Caco-2 (cell line): ENCODE results near the gene ELP4. TPM values are rescaled to one million over a fixed set of nuclear protein-coding genes. Genes with fewer than 3 reads are reported as not detected.

Experiments used
- Bru-seq: library from RNA; stranded (reverse); fragments of 400-500 nt; gene quantifications from one replicate; lab custom pipeline; 2021; lab: Mats Ljungman, UMichigan
- BruChase-seq, 2 experiments: library from RNA; stranded (reverse); fragments of 400-500 nt; gene quantifications; one replicate each; lab custom pipeline; 2021; lab: Mats Ljungman, UMichigan
- BruUV-seq: library from RNA; stranded (reverse); fragments of 400-500 nt; replicated peaks from 2 replicates; lab custom pipeline; 2021; lab: Mats Ljungman, UMichigan
- CTCF ChIA-PET: fragments of 300-600 bp; sonication (Branson Sonifier 250); formaldehyde crosslinking; loops from one replicate; lab custom pipeline; 2022; ENCODE audit warnings: antibody characterized with exemption; lab: Charles Lee
- POLR2A ChIA-PET: fragments of 300-600 bp; sonication (Branson Sonifier 250); formaldehyde crosslinking; loops from one replicate; lab custom pipeline; 2022; ENCODE audit warnings: antibody characterized with exemption; lab: Charles Lee
- DNase-seq, 2 experiments: peaks; one replicate each; pipeline versions ENCODE4 v3.0.0 to v3.0.0-alpha.2; 2020 to 2022
- H3K27me3 ChIP-seq: replicated peaks from 2 replicates; pipeline ENCODE4 v1.6.0; 2011; ENCODE audit warnings: low read length; ENCODE audit not compliant: control insufficient read depth, insufficient read depth
- H3K36me3 ChIP-seq: 2 replicates; pipeline ENCODE4 v1.5.1; 2011; ENCODE audit warnings: low read length; ENCODE audit not compliant: control insufficient read depth, insufficient read depth
- H3K4me1 ChIP-seq: fragments of 250-450 bp; sonication (Bioruptor Pico); 2 replicates; pipeline ENCODE4 v1.5.1; 2020; ENCODE audit warnings: mild to moderate bottlenecking
- H3K4me3 ChIP-seq: 2 replicates; pipeline ENCODE4 v1.5.1; 2011; ENCODE audit warnings: low read depth, mild to moderate bottlenecking, control low read depth, low read length
- H3K9me3 ChIP-seq: fragments of 250-450 bp; sonication (Bioruptor Pico); 2 replicates; pipeline ENCODE4 v1.5.1; 2020; ENCODE audit warnings: mild to moderate bottlenecking, moderate library complexity
- H3K27ac Mint-ChIP-seq: one replicate; pipeline ENCODE4 v1.8.0; 2022; ENCODE audit warnings: mixed read lengths; ENCODE audit not compliant: unreplicated experiment
- H3K27me3 Mint-ChIP-seq: one replicate; pipeline ENCODE4 v1.8.0; 2022; ENCODE audit warnings: mixed read lengths; ENCODE audit not compliant: insufficient read depth, unreplicated experiment
- H3K36me3 Mint-ChIP-seq: one replicate; pipeline ENCODE4 v1.8.0; 2022; ENCODE audit warnings: mild to moderate bottlenecking, mixed read lengths; ENCODE audit not compliant: insufficient read depth, unreplicated experiment
- H3K4me1 Mint-ChIP-seq: one replicate; pipeline ENCODE4 v1.8.0; 2022; ENCODE audit warnings: low read depth, mixed read lengths; ENCODE audit not compliant: unreplicated experiment
- H3K4me3 Mint-ChIP-seq: one replicate; pipeline ENCODE4 v1.8.0; 2022; ENCODE audit warnings: mild to moderate bottlenecking, moderate library complexity, mixed read lengths; ENCODE audit not compliant: unreplicated experiment
- H3K9me3 Mint-ChIP-seq: one replicate; pipeline ENCODE4 v1.8.0; 2022; ENCODE audit warnings: mixed read lengths; ENCODE audit not compliant: unreplicated experiment
- CTCF ChIP-seq, 2 experiments: fragments of 200-600 bp in 1 of 2; IDR thresholded peaks; 1 replicate in 1 of 2; 2 replicates in 1 of 2; pipeline versions ENCODE4 v1.5.1 to v1.8.0; 2011 to 2022; ENCODE audit warnings: antibody characterized with exemption in 1 of 2, control low read depth in 1 of 2, inconsistent platforms in 1 of 2, low read depth in 1 of 2, low read length in 1 of 2, mild to moderate bottlenecking in 1 of 2, moderate library complexity in 1 of 2; ENCODE audit not compliant: insufficient read depth in 1 of 2, severe bottlenecking in 1 of 2, unreplicated experiment in 1 of 2
- intact Hi-C: fragments of 100-400 bp; cut with micrococcal nuclease; formaldehyde crosslinking; loops from one replicate; pipeline ENCODE4 v1.10.0; 2022; ENCODE audit not compliant: unreplicated experiment
- long read RNA-seq: library from polyadenylated mRNA; stranded (forward); transcript quantifications from one replicate; pipeline ENCODE4 v2.0.0, GENCODE V29; 2022
- total RNA-seq: library from RNA; stranded (reverse); gene quantifications from 2 replicates; pipeline ENCODE4 v1.2.3, GENCODE V29; 2022

Gene ELP4
- total RNA-seq (15.3 and 18.8 TPM in 2 replicates), Bru-seq, nascent RNA (percentile 62 among the genes with signal in this experiment), BruChase-seq, experiment 1, labeled RNA remaining after a 2-hour chase (percentile 57 among the genes with signal in this experiment), BruChase-seq, experiment 2, labeled RNA remaining after a 6-hour chase (percentile 54 among the genes with signal in this experiment)
- long read RNA-seq, full-length matches to known transcripts: 30 of 32 reads
- long read RNA-seq, partial matches to known transcripts: 0 of 32 reads
- long read RNA-seq, other reads (novel, unspliced or antisense): 2 of 32 reads

DNA sequence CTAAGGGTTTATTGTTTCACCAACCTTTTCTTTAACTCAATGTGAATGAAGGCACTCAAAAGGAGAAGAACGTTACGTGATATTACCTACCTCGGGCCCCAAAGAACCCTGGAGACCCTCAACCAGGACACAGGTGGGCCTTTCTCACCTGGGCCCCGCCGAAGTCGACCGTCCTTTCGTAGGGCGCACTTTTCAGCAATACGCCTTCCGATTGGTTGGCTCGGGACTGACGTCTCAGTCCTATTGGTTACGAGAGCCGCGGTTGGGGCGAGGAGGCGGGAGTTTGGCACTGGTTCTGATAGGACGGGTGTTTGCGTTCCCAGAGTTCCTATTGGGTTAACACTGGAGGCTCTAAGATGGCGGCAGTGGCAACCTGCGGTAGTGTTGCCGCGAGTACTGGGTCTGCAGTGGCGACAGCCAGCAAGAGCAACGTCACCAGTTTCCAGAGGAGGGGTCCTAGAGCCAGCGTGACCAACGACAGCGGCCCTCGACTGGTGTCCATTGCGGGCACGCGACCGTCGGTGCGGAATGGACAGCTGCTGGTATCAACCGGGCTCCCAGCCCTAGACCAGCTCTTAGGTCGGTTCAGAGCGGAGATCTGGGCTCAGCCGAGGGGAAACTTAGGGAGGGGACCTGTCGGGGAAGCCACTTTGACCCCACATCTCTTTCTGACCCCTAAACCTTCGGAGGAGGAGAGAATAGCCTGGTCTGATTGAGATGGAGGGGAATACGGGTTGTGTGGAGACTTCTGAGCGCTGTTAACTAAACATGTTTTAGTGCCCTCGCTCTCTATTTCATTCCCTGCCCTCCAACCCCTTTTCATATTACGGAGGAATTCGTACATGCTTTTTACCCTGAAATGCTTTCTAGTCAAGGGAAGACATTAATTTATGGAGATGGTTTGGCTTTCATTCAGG lies at the start of gene ELP4, which contains the start of gene IMMP1L:
Gene ELP4 (plus strand): TSS at position 339 of the 917 bp plus-strand sequence. CDS start 18 bp downstream, at position 357.
Gene IMMP1L (minus strand): TSS at position 194 of the 917 bp plus-strand sequence. CDS start 46,346 bp downstream, outside the sequence.
- Histone ChIP-seq H3K4me1 (peaks cover 10% of the 10 kb centered on the region; the same call in 1 of the 2 replicates), H3K36me3 (no peaks in the 10 kb centered on the region; the same call in 1 of the 2 replicates), H3K4me3 (peak within 1 kb of the TSS; percentile 68), H3K27me3 (no peaks in the 10 kb centered on the region), H3K9me3 (no peaks in the 10 kb centered on the region)
- intact Hi-C loops: loop anchor here (10.0 kb wide), 2 partner anchors 75 to 305 kb away; partner anchors contain the start of gene PAX6
- Mint-ChIP-seq H3K9me3 (no peaks in the 10 kb centered on the region), H3K4me3 (peak within 1 kb of the TSS; percentile 96), H3K27ac (peak within 1 kb of the TSS; percentile 97), H3K27me3 (no peaks in the 10 kb centered on the region), H3K36me3 (peaks cover 12% of the 10 kb centered on the region), H3K4me1 (peaks cover 11% of the 10 kb centered on the region)
- POLR2A ChIA-PET: interaction anchor here (0.6 kb wide), 2 partner anchors 18 to 150 kb away, joined by 3 read pairs; no protein-coding TSS in a partner anchor
- BruUV-seq: TSS peak; percentile 75
- DNase-seq: peak; percentile 97 to 98
- CTCF ChIA-PET: no interaction called here
- no peak for TF ChIP-seq CTCF (IDR thresholded peaks at IDR 0.05; ENCODE audit: insufficient read depth in 1 of 2, low read depth in 1 of 2, low read length in 1 of 2, severe bottlenecking in 1 of 2, unreplicated experiment in 1 of 2)

DNA sequence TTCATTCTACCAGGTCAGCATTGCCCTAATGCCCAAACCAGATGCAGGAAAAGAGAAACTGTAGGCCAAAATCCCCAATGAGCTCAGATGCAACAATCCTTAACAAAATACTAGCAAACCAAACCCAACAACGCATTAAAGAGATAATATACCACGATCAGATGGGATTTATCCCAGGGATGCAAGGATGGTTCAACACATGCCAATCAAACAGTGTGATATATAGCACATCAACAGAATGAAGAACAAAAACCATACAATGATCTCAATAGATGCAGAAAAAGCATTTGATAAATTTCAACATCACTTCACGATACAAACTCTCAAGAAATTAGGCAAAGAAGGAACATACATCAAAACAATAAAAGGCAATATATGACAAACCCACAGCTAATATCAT lies 45.1 kb upstream of the ELP4 start:
- BruUV-seq: no TSS peak
- H3K36me3 ChIP-seq: no peaks in the 10 kb centered on the region; the same call in 1 of the 2 replicates
- H3K27me3 ChIP-seq: no peaks in the 10 kb centered on the region
- Mint-ChIP-seq H3K36me3 (peaks cover 16% of the 10 kb centered on the region), H3K4me3 (no peak overlapping the region), H3K4me1 (no peaks in the 10 kb centered on the region), H3K9me3 (peaks cover 26% of the 10 kb centered on the region), H3K27me3 (no peaks in the 10 kb centered on the region), H3K27ac (no peak overlapping the region)
- TF ChIP-seq CTCF (IDR thresholded peaks at IDR 0.05; ENCODE audit: insufficient read depth in 1 of 2, low read depth in 1 of 2, low read length in 1 of 2, severe bottlenecking in 1 of 2, unreplicated experiment in 1 of 2): no peak
- H3K4me3 ChIP-seq: no peak overlapping the region
- intact Hi-C loops: no loop called here
- ChIA-PET POLR2A (no interaction called here), CTCF (no interaction called here)
- no peaks in the 10 kb centered on the region for H3K4me1 ChIP-seq
- DNase-seq: no peak
- H3K9me3 ChIP-seq: peaks cover 14% of the 10 kb centered on the region

- Mint-ChIP-seq H3K4me1 (no peaks in the 10 kb centered on the region), H3K27me3 (no peaks in the 10 kb centered on the region)
These were observed 35.5 kb upstream of the ELP4 start for GRCh38 chr11:31474083-31474482.

More at GRCh38 chr11:31474083-31474482, 35.5 kb upstream of the ELP4 start:
- no peaks in the 10 kb centered on the region for H3K9me3 Mint-ChIP-seq
- no TSS peak for BruUV-seq
- Histone ChIP-seq H3K36me3 (no peaks in the 10 kb centered on the region), H3K4me1 (no peaks in the 10 kb centered on the region), H3K27me3 (no peaks in the 10 kb centered on the region), H3K4me3 (no peak overlapping the region), H3K9me3 (no peaks in the 10 kb centered on the region)
- no peak for TF ChIP-seq CTCF (IDR thresholded peaks at IDR 0.05; ENCODE audit: insufficient read depth in 1 of 2, low read depth in 1 of 2, low read length in 1 of 2, severe bottlenecking in 1 of 2, unreplicated experiment in 1 of 2)
- peaks cover 6% of the 10 kb centered on the region for H3K36me3 Mint-ChIP-seq
- POLR2A ChIA-PET: no interaction called here
- CTCF ChIA-PET: no interaction called here
- no peak overlapping the region for H3K4me3 Mint-ChIP-seq
- no peak for DNase-seq
- H3K27ac Mint-ChIP-seq: no peak overlapping the region
- intact Hi-C loops: no loop called here
